Bronchial epithelial cell (primary cell): ENCODE measurements around the gene LYPD6B. TPM values are rescaled to one million over a fixed set of nuclear protein-coding genes. Genes with fewer than 3 reads are reported as not detected.

ENCODE experiments used
- DNase-seq: peaks from one replicate; pipeline ENCODE4 v3.0.0-alpha.2; 2010; ENCODE audit warnings: low read depth
- FAIRE-seq: peaks from 2 replicates; lab custom pipeline; 2011; peaks lifted over from hg19 to GRCh38; lab: Jason Lieb, UNC
- H3K27me3 ChIP-seq: 2 replicates; pipeline ENCODE4 v1.5.1; 2011; ENCODE audit warnings: low read length; ENCODE audit not compliant: control insufficient read depth, insufficient read depth
- H3K36me3 ChIP-seq: 2 replicates; pipeline ENCODE4 v1.5.1; 2011; ENCODE audit warnings: low read length; ENCODE audit not compliant: control insufficient read depth, insufficient read depth
- H3K4me3 ChIP-seq: 2 replicates; pipeline ENCODE4 v1.5.1; 2011; ENCODE audit warnings: mild to moderate bottlenecking, low read depth, low read length, control low read depth
- CTCF ChIP-seq: IDR thresholded peaks from 2 replicates; pipeline ENCODE4 v1.5.1; 2011; ENCODE audit warnings: mild to moderate bottlenecking, moderate library complexity, low read length, control low read depth, inconsistent platforms; ENCODE audit not compliant: insufficient read depth, severe bottlenecking
- total RNA-seq: library from RNA; depleted of rRNA; stranded (reverse); fragments of >200 nt; gene quantifications from 2 replicates; pipeline ENCODE4 v1.2.1, GENCODE V29; 2014

Gene LYPD6B
- total RNA-seq, 1 donor from 2014 or later, result 14.7 TPM

DNA sequence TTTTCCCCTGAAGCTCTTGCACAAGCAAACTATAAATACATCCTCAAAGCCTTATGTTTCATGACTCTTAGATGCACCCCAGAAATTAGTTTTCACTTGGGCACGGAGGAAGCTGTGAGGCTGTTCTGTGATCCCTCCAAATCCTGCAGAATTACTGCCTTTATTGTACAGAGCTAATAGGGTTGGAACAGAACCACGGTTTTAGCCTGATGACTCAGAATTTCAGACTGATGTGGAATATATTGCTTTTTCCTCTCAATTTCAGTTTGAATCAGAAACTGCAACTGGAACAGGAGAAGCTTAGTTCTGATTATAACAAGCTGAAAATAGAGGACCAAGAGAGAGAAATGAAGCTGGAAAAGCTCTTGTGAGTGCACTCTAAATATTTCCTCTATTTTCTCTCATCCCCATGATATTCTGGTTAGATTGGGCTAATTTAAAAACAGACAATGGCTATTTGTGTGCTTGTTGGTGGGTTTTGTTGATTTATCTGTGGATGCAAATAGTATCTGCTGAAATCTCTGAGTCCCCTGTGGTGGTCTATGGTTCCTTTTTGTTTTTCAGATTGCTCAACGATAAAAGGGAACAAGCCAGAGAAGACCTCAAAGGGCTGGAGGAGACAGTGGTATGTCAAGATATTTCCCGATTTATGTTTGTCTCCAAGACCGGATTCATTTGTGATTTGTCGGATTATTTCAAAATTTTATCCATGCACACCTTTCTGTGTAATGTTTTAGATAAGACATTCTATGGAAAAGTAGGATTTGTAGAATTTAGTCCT, 38.2 kb upstream of the LYPD6B start:
- FAIRE-seq (no peak), DNase-seq (no peak)
- no peak for TF ChIP-seq CTCF
- Histone ChIP-seq H3K4me3 (no peak overlapping the region), H3K27me3 (peaks cover 2% of the 10 kb centered on the region), H3K36me3 (no peaks in the 10 kb centered on the region)

GRCh38 chr2:149001496-149001895, 37.0 kb upstream of the LYPD6B start:
- DNase-seq (no peak), FAIRE-seq (peak; percentile 58)
- Histone ChIP-seq H3K36me3 (no peaks in the 10 kb centered on the region), H3K4me3 (no peak overlapping the region), H3K27me3 (peaks cover 2% of the 10 kb centered on the region)
- TF ChIP-seq CTCF, result no peak

DNA sequence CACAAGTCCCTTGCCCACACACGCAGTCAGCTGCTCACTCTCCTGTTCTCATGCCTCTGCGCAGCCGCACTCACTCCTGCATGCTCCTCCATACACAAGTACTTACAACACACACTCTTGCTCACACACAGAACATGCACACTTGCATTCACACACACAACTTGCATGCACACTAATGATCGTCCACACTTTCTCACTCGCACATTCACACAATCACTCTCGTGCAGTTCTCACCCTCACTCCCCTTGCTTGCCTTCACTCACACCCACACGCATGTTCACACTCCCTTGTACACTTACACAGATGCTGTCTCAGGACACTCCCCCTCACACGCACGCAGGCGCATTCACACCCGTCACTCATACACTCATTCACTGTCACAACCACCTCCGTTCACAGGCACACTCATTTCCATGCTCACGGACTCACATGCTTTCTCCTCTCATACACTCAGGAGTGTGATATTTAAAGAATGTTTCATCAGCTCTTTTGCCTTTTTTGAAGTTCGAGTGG, 36.1 kb upstream of the LYPD6B start:
- Histone ChIP-seq H3K36me3 (no peaks in the 10 kb centered on the region), H3K4me3 (no peak overlapping the region), H3K27me3 (peaks cover 2% of the 10 kb centered on the region)
- DNase-seq (no peak), FAIRE-seq (peak; percentile 55)
- TF ChIP-seq CTCF, result no peak

DNA sequence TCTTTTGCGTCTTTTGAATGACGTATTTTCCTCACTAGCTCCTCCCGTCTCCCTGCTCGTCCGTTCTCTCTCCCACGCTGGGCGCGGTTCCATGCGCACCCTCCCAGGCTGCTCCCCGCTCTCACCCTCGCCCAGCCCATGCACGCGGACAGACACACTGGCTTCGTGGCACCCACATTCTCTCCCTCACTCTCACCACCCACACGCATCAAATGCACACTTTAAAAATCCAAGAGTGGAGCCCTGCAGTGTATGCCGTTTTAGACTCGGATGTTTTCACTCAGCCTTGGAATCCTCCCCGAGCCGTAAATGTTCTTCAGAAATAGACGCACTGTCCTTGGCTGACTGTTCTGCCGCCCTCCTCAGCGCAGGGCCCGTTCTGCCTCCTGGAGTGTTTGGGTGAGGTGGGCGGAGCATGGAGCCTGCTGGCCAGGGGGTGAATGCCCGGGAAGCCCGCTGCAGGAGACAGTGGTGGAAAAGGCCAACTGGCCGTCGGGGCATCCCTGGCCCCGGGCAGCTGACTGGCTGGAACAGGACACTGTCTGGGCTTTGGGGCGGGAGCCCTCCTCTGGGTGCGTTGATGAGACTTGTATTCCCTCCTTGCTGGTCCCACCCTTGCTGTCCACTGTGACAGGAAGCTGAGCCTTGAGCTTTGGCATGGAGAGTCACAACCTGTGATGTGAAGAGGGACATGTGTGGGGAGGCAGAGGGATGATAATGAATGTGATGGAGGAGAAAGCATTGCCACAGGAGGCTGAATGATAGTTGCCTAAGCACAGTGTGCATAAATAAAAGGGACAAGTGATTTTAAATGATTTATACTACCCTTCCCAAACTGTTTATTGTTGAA, 35.4 kb upstream of the LYPD6B start:
- Histone ChIP-seq H3K4me3 (no peak overlapping the region), H3K36me3 (no peaks in the 10 kb centered on the region), H3K27me3 (peaks cover 2% of the 10 kb centered on the region)
- FAIRE-seq, result no peak
- DNase-seq, result no peak
- TF ChIP-seq CTCF, result no peak

- DNase-seq (peak; percentile 13), FAIRE-seq (no peak)
- H3K27me3 ChIP-seq, result no peaks in the 10 kb centered on the region
Observed at GRCh38 chr2:149004836-149005235, 33.7 kb upstream of the LYPD6B start.

More at GRCh38 chr2:149004836-149005235, 33.7 kb upstream of the LYPD6B start:
- no peak overlapping the region for H3K4me3 ChIP-seq
- no peak for TF ChIP-seq CTCF
- no peaks in the 10 kb centered on the region for H3K36me3 ChIP-seq
